Tibial nerve (tissue), 4 donors: ENCODE results near the gene ASCC2. TPM values are rescaled to one million over a fixed set of nuclear protein-coding genes. Genes with fewer than 3 reads are reported as not detected.
"Not testable (repeated sequence)": the region's sequence is repeated elsewhere in the genome, so short reads cannot be mapped to it uniquely, and the experiment has no call there.

Source experiments
- DNase-seq, 2 donors: peaks; one replicate each; pipeline ENCODE4 v3.0.0-alpha.2; 2019; ENCODE audit warnings: low spot score in 2 of 2
- H3K27ac ChIP-seq, 4 donors: fragments of 200-600 bp; sonication (generic) in 3 of 4; one replicate each; pipeline ENCODE4 v1.5.1; 2017 to 2019; ENCODE audit warnings: mild to moderate bottlenecking in 1 of 4
- H3K27me3 ChIP-seq, 2 donors: fragments of 200-600 bp; sonication (generic) in 1 of 2; one replicate each; pipeline versions ENCODE4 v1.5.1 to v1.6.0; 2017 to 2019
- H3K36me3 ChIP-seq, 3 donors: fragments of 200-600 bp; sonication (generic); one replicate each; pipeline ENCODE4 v1.5.1; 2018 to 2019
- H3K4me1 ChIP-seq, 4 donors: fragments of 200-600 bp; sonication (generic) in 3 of 4; one replicate each; pipeline ENCODE4 v1.5.1; 2017 to 2019
- H3K4me3 ChIP-seq, 4 donors: fragments of 200-600 bp; sonication (generic) in 3 of 4; one replicate each; pipeline ENCODE4 v1.5.1; 2017 to 2019; ENCODE audit warnings: mild to moderate bottlenecking in 1 of 4, moderate library complexity in 1 of 4
- H3K9me3 ChIP-seq, 4 donors: fragments of 200-600 bp; sonication (generic) in 3 of 4; one replicate each; pipeline ENCODE4 v1.5.1; 2017 to 2019
- EP300 ChIP-seq, 2 donors: sonication (generic); formaldehyde crosslinking; IDR thresholded peaks; one replicate each; pipeline ENCODE4 v1.6.1; 2017; ENCODE audit warnings: antibody characterized with exemption in 2 of 2, mild to moderate bottlenecking in 1 of 2
- POLR2A ChIP-seq, 2 donors: fragments of 450-650 bp; IDR thresholded peaks; one replicate each; pipeline ENCODE4 v1.6.1; 2017; ENCODE audit warnings: antibody characterized with exemption in 2 of 2, mild to moderate bottlenecking in 2 of 2, moderate library complexity in 2 of 2
- WGBS, 2 donors: methylation state at CpG; one replicate each; pipeline ENCODE4 v1.1.5; 2018; 5-methylcytosine and 5-hydroxymethylcytosine counted together
- total RNA-seq, 4 donors: library from RNA; depleted of rRNA; stranded (reverse); fragments of >200 nt; gene quantifications; one replicate each; pipeline ENCODE4 v1.1.0, GENCODE V29; 2016
- TF ChIP-seq, protein P1 (sequence below), 5 experiments: fragments of 200-600 bp in 3 of 5; fragments of 450-650 bp in 2 of 5; sonication (generic) in 3 of 5; IDR thresholded peaks; one replicate each; pipeline ENCODE4 v1.5.1; 2016 to 2019; ENCODE audit warnings: antibody characterized with exemption in 5 of 5, mild to moderate bottlenecking in 3 of 5, moderate library complexity in 2 of 5

ASCC2 gene
- total RNA-seq, 4 donors from 2014 or later = 30.4 to 45.3 (median 40.9) TPM

DNA sequence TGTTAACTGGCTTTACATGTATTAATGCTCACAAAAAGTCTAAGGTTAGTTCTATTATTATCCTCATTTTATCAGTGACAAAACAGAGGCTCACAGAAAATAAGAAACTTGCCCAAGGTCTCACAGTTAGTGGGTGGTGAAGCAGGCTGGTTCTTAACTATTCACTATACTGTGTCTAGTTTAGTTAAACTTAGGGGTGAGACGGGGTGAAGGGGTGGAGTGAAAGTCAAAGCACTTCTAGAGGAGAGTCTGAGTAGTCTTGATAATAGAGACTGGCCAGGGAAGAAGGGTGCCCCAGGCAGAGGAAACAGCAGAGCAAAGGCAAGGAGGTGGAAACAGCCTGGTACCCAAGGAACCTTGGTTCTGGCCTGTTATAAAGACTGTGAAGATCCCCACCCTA, 4.0 kb downstream of the ASCC2 start:
- Histone ChIP-seq H3K27ac (no peak overlapping the region), H3K9me3 (no peaks in the 10 kb centered on the region), H3K4me1 (peaks cover 0 to 26% (median 11%) of the 10 kb centered on the region in 4 donors), H3K36me3 (peaks cover 3 to 64% (median 6%) of the 10 kb centered on the region in 3 donors), H3K27me3 (no peaks in the 10 kb centered on the region), H3K4me3 (no peak overlapping the region)
- WGBS, 2 donors = 89 to 96% methylated on average over 1 of the region's 1 CpG
- no peak for DNase-seq
- TF ChIP-seq, protein P1, sequence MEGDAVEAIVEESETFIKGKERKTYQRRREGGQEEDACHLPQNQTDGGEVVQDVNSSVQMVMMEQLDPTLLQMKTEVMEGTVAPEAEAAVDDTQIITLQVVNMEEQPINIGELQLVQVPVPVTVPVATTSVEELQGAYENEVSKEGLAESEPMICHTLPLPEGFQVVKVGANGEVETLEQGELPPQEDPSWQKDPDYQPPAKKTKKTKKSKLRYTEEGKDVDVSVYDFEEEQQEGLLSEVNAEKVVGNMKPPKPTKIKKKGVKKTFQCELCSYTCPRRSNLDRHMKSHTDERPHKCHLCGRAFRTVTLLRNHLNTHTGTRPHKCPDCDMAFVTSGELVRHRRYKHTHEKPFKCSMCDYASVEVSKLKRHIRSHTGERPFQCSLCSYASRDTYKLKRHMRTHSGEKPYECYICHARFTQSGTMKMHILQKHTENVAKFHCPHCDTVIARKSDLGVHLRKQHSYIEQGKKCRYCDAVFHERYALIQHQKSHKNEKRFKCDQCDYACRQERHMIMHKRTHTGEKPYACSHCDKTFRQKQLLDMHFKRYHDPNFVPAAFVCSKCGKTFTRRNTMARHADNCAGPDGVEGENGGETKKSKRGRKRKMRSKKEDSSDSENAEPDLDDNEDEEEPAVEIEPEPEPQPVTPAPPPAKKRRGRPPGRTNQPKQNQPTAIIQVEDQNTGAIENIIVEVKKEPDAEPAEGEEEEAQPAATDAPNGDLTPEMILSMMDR (IDR thresholded peaks at IDR 0.05) = no peak
- TF ChIP-seq POLR2A (IDR thresholded peaks at IDR 0.05) (no peak), EP300 (IDR thresholded peaks at IDR 0.05) (no peak)

DNA sequence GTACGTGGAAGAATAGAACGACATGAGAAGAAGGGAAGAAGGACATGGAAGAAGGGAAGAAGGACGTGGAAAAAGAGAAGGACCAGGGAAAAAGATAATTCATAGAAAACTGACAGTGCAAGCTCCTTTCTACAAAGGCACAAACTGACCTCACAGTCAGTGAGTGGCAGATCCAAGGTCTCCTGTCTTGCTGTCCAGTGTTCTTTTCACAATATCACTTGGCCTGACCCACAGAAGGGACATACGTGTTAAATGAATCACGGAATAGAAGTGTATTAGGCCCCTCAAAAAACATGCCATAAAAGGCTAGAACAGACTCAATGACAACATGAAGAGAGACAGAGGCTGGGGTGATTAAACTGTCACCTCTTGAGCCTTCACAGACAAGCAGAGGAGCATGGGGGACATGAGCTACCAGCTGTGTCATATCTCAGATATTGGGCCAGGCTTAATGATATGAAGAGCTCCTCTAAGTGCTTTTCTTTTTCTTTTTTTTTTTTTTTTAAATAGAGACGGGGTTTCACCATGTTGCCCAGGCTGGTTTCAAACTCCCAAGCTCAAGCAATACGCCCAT, 4.6 kb downstream of the ASCC2 start:
- no peak overlapping the region for H3K27ac ChIP-seq
- H3K36me3 ChIP-seq = peaks cover 3 to 70% (median 6%) of the 10 kb centered on the region in 3 donors
- WGBS, 2 donors = 89 to 90% methylated on average over 6 to 7 of the region's 7 CpGs

DNA sequence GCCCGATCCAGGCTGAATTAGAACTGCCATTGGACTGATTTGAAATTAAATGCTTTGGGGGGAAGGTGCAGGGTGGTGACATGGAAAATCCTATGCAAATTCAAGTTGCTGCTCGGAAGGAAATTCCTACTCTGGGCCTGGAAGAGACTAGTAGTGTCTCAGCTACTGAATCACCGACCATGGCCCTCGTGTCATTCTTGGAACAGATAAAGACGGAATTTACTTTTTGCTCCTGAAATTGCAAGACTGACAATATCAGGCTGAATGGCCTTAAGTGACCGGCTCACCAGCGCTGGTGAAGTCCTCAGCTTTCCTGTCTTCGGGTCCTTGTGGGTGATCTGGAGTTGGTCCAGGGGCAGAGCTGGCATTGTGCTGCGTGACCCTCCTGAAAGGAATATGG, 6.1 kb downstream of the ASCC2 start:
- Histone ChIP-seq H3K36me3 (peaks cover 3 to 78% (median 6%) of the 10 kb centered on the region in 3 donors), H3K4me3 (no peak overlapping the region), H3K4me1 (peaks cover 0 to 11% (median 2%) of the 10 kb centered on the region in 4 donors), H3K27me3 (no peaks in the 10 kb centered on the region), H3K27ac (no peak overlapping the region), H3K9me3 (no peaks in the 10 kb centered on the region)
- no peak for TF ChIP-seq POLR2A (IDR thresholded peaks at IDR 0.05)
- TF ChIP-seq EP300 (IDR thresholded peaks at IDR 0.05) = no peak
- TF ChIP-seq, protein P1 (IDR thresholded peaks at IDR 0.05) = no peak
- WGBS, 2 donors = 89 to 91% methylated on average over 9 of the region's 9 CpGs
- DNase-seq = no peak

More for the DNA sequence above, 4.6 kb downstream of the ASCC2 start:
- no peak for TF ChIP-seq POLR2A (IDR thresholded peaks at IDR 0.05)
- TF ChIP-seq, protein P1 (IDR thresholded peaks at IDR 0.05) = no peak
- no peaks in the 10 kb centered on the region for H3K9me3 ChIP-seq
- no peak for DNase-seq
- H3K4me1 ChIP-seq = peaks cover 0 to 21% (median 10%) of the 10 kb centered on the region in 4 donors
- no peak overlapping the region for H3K4me3 ChIP-seq
- H3K27me3 ChIP-seq = no peaks in the 10 kb centered on the region

DNA sequence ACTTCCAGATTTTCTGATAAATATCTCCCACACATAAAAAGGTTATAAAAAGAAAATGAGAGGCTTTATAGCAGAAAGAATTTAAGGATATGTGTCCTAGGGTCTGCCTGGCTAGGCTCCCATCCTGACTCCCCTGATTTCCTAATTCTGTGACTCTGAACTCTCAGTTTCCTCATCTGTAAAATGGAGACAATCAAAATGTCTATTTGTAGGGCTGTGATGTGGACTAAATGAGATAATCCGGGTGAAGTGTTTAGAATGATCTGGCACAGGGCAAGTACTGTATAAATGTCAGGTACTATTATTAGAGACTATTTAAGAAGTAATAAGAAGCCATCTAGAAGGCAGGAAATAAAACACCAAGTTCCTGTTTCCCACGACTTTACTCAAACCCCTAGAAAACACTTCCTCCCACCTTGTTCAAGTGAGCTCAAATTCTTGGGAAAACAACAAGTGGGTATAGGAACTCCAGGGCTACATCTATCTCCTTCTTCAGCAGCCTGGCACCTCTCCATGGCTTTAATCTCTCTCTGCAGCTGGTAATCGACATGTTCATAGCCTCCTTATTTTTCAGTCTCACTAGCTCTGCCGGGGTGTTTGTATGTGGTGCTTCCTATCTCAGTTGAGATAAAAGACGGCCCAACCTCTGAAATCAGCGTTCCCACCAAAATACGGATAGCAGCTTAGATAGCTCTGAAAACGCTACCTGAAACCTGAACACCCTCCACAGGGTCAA, 6.7 kb downstream of the ASCC2 start:
- no peaks in the 10 kb centered on the region for H3K9me3 ChIP-seq
- no peaks in the 10 kb centered on the region for H3K27me3 ChIP-seq
- 86% methylated on average over 8 of the region's 8 CpGs for WGBS, 2 donors
- peaks cover 0 to 5% (median 0%) of the 10 kb centered on the region in 4 donors for H3K4me1 ChIP-seq
- H3K36me3 ChIP-seq = peaks cover 3 to 81% (median 6%) of the 10 kb centered on the region in 3 donors
- no peak for DNase-seq
- TF ChIP-seq POLR2A (IDR thresholded peaks at IDR 0.05) (no peak), EP300 (IDR thresholded peaks at IDR 0.05) (no peak)
- TF ChIP-seq, protein P1 (IDR thresholded peaks at IDR 0.05) = no peak
- H3K4me3 ChIP-seq = no peak overlapping the region
- no peak overlapping the region for H3K27ac ChIP-seq

DNA sequence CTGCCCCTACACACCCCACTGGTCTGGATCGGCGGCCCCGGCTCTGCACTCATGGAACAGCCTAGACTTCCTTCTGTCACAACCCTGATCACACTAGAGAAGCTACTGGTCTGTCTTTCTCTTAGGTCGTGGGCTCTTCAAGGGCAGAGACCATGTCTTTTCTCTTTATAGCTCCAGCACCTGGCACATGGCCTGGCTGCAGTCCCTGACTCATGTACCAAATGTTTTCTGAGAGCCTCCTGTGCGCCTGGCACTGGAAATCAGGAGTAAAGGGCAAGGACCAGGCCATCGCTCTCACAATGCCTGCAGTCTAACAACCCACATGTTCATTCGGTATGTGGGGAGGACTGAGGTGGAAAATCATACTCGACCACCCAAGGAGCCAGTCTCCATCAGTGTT, 7.5 kb downstream of the ASCC2 start:
- Histone ChIP-seq H3K27me3 (no peaks in the 10 kb centered on the region), H3K36me3 (peaks cover 3 to 85% (median 6%) of the 10 kb centered on the region in 3 donors), H3K4me3 (no peak overlapping the region), H3K4me1 (no peaks in the 10 kb centered on the region), H3K27ac (no peak overlapping the region), H3K9me3 (no peaks in the 10 kb centered on the region)
- 91 to 94% methylated on average over 8 of the region's 8 CpGs for WGBS, 2 donors
- DNase-seq = no peak
- TF ChIP-seq POLR2A (IDR thresholded peaks at IDR 0.05) (no peak), EP300 (IDR thresholded peaks at IDR 0.05) (no peak)
- TF ChIP-seq, protein P1 (IDR thresholded peaks at IDR 0.05) = no peak

DNA sequence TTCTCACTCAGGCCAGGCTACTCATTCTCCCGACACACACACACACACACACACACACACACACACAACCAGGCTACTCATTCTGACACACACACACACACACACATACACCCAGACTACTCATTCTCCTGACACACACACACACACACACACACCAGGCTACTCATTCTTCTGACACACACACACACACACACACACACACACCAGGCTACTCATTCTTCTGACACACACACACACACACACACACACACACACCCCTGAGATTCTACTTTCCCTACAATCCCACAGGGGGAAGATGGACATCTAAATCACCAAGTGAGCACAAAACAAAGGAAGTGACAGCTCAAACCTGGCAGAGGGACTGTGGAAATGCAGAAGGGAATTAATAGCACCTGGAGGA, 10.3 kb downstream of the ASCC2 start:
- DNase-seq, H3K4me3 ChIP-seq, H3K4me1 ChIP-seq, H3K27ac ChIP-seq, H3K27me3 ChIP-seq, H3K9me3 ChIP-seq: not testable (repeated sequence)
- WGBS, 2 donors = 31 to 42% methylated on average over 1 of the region's 1 CpG
- peaks cover 3 to 87% (median 6%) of the 10 kb centered on the region in 3 donors for H3K36me3 ChIP-seq
